ENCODE measurements around the gene RBM23.

DNA sequence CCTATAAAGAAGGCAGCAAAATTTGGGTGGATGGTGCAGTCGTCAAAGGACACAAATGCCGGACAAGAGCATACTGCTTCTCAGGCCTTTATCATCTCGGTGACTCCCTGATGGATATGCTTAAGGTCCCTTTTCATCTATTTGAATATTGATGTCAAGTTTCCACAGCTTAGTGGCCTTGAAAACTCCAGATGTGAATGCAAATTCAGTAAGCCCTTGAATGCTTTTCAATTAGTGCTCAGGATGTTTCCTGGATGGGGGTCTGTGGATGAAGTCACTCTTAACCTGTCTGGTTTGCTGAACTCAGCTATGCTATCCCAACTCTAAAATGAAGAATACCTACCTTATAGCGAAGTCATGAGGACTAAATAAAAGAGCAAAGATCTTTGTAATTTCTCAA lies 25.2 kb downstream of the RBM23 start:
- no peak for TF ChIP-seq REST (IDR thresholded peaks at IDR 0.05; ENCODE audit: insufficient read depth in 1 of 2, low read depth in 2 of 2, low read length in 2 of 2)
- no peak for TF ChIP-seq POLR2AphosphoS5 (IDR thresholded peaks at IDR 0.05; ENCODE audit: low read depth, low read length)

All from PFSK-1 (cell line).